Body of pancreas (tissue), 4 donors: Measurements from ENCODE around the gene IL22RA1. TPM values are rescaled to one million over a fixed set of nuclear protein-coding genes. Genes with fewer than 3 reads are reported as not detected.

Source experiments
- ATAC-seq: fragments of 150-250 bp; one replicate; pipeline ENCODE4 v1.9.1; 2016
- DNase-seq, 4 donors: peaks; one replicate each; pipeline ENCODE4 v3.0.0-alpha.2; 2019
- H3K27ac ChIP-seq, 4 donors: fragments of 200-600 bp; sonication (generic); 1 replicate in 3 of 4; 2 replicates in 1 of 4; pipeline versions ENCODE4 v1.5.1 to v1.6.1; 2016 to 2019; ENCODE audit warnings: mild to moderate bottlenecking in 1 of 4, mixed read lengths in 1 of 4, moderate library complexity in 1 of 4
- H3K27me3 ChIP-seq, 2 donors: fragments of 200-600 bp; sonication (generic); one replicate each; pipeline ENCODE4 v1.6.0; 2016; ENCODE audit warnings: mild to moderate bottlenecking in 1 of 2
- H3K36me3 ChIP-seq, 2 donors: fragments of 200-600 bp; sonication (generic); replicated peaks in 1 of 2; 2 replicates each; pipeline ENCODE4 v1.5.1; 2016; ENCODE audit warnings: low read depth in 2 of 2; ENCODE audit not compliant: insufficient read depth in 1 of 2
- H3K4me1 ChIP-seq: fragments of 200-600 bp; sonication (generic); one replicate; pipeline ENCODE4 v1.6.0; 2016
- H3K4me3 ChIP-seq, 2 donors: fragments of 200-600 bp; sonication (generic); 1 replicate in 1 of 2; 2 replicates in 1 of 2; pipeline ENCODE4 v1.5.1; 2016 to 2019
- H3K9me3 ChIP-seq, 3 donors: fragments of 200-600 bp; sonication (generic); 1 replicate in 2 of 3; 2 replicates in 1 of 3; pipeline ENCODE4 v1.5.1; 2016
- POLR2A ChIP-seq, 3 donors: fragments of 450-650 bp; IDR thresholded peaks; one replicate each; pipeline ENCODE4 v1.6.1; 2016; ENCODE audit warnings: antibody characterized with exemption in 3 of 3, mild to moderate bottlenecking in 2 of 3
- WGBS, 2 donors: methylation state at CpG; one replicate each; pipeline ENCODE4 v1.1.5; 2017; 5-methylcytosine and 5-hydroxymethylcytosine counted together
- intact Hi-C: fragments of 100-400 bp; cut with DNase I; formaldehyde crosslinking; loops from one replicate; pipeline ENCODE4 v1.15.1; 2023
- total RNA-seq, 2 donors: library from RNA; depleted of rRNA; stranded (reverse); fragments of >200 nt; gene quantifications; one replicate each; pipeline ENCODE4 v1.1.0, GENCODE V29; 2016
- TF ChIP-seq, protein P1 (sequence below), 7 experiments: fragments of 450-650 bp in 4 of 7; fragments of 200-600 bp in 3 of 7; sonication (generic) in 3 of 7; IDR thresholded peaks; one replicate each; pipeline ENCODE4 v1.5.1; 2016 to 2019; ENCODE audit warnings: antibody characterized with exemption in 7 of 7

The IL22RA1 gene, protein sequence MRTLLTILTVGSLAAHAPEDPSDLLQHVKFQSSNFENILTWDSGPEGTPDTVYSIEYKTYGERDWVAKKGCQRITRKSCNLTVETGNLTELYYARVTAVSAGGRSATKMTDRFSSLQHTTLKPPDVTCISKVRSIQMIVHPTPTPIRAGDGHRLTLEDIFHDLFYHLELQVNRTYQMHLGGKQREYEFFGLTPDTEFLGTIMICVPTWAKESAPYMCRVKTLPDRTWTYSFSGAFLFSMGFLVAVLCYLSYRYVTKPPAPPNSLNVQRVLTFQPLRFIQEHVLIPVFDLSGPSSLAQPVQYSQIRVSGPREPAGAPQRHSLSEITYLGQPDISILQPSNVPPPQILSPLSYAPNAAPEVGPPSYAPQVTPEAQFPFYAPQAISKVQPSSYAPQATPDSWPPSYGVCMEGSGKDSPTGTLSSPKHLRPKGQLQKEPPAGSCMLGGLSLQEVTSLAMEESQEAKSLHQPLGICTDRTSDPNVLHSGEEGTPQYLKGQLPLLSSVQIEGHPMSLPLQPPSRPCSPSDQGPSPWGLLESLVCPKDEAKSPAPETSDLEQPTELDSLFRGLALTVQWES
- 100 to 1,000 TPM in 1 of 2 donors, 10 to 100 TPM in 1; 49.1 to 133 TPM for total RNA-seq

DNA sequence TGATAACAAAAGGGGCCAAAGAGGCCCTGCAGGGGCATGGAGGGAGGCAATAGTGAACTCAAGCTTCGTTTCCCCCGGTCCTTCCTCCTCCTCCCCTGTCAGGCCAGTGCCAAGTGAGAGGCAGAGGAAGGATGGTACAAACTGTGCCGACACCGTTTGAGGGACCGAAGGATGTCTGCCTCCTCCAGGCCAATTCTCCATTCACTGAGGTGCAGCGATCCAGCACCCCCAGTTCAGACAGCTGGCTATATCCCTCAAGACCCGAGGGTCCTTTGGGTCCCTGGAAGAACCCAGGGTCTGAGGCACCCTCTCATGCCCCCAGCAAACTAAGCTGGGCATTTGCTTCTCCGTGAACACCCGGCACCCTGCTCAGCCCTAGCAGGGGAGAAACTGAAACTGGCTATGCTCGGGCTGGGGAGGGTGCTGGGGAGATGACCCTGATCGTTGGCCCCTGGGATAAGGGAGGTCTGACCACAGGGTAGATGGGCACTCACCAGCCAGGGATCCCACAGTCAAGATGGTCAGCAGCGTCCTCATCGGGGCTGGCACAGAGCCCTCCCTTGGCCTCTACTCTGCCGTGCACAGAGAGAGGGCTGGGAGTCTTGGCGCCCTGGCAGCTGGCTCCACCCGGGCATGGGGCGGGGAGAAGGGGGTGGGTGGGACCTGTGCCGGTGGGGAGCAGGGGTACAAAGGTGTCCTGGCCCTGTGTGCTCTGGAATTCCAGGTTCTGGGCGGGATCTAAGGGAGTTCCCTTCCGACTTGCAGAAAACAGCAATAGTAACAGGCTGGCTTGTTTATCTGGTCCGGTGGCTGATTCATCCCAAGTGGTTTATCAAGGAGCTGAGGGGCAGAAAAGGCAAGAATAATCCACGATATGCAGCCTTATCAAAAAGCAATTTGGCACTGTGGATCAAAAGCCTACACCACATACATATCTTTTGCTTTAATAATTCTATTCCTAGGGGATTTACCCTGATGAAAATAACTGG lies at the start of gene IL22RA1:
TSS of gene IL22RA1 (minus strand) at position 595 of the 989 bp plus-strand sequence. CDS start at position 537, 58 bp downstream.
- Histone ChIP-seq H3K9me3 (no peaks in the 10 kb centered on the region), H3K4me1 (peaks cover 39% of the 10 kb centered on the region), H3K36me3 (no peaks in the 10 kb centered on the region), H3K27ac (peak within 1 kb of the TSS; percentile 93 to 96 (median 94)), H3K27me3 (no peaks in the 10 kb centered on the region), H3K4me3 (peak within 1 kb of the TSS; percentile 44)
- intact Hi-C loops: no loop called here
- TF ChIP-seq POLR2A (IDR thresholded peaks at IDR 0.05): peak; percentile 73 to 88 (median 82)
- TF ChIP-seq, protein P1, sequence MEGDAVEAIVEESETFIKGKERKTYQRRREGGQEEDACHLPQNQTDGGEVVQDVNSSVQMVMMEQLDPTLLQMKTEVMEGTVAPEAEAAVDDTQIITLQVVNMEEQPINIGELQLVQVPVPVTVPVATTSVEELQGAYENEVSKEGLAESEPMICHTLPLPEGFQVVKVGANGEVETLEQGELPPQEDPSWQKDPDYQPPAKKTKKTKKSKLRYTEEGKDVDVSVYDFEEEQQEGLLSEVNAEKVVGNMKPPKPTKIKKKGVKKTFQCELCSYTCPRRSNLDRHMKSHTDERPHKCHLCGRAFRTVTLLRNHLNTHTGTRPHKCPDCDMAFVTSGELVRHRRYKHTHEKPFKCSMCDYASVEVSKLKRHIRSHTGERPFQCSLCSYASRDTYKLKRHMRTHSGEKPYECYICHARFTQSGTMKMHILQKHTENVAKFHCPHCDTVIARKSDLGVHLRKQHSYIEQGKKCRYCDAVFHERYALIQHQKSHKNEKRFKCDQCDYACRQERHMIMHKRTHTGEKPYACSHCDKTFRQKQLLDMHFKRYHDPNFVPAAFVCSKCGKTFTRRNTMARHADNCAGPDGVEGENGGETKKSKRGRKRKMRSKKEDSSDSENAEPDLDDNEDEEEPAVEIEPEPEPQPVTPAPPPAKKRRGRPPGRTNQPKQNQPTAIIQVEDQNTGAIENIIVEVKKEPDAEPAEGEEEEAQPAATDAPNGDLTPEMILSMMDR (IDR thresholded peaks at IDR 0.05): no peak
- peak; percentile 81 for ATAC-seq
- 12 to 21% methylated on average over 10 to 21 of the region's 22 CpGs for WGBS, 2 donors
- peak; percentile 87 to 94 (median 92) for DNase-seq

DNA sequence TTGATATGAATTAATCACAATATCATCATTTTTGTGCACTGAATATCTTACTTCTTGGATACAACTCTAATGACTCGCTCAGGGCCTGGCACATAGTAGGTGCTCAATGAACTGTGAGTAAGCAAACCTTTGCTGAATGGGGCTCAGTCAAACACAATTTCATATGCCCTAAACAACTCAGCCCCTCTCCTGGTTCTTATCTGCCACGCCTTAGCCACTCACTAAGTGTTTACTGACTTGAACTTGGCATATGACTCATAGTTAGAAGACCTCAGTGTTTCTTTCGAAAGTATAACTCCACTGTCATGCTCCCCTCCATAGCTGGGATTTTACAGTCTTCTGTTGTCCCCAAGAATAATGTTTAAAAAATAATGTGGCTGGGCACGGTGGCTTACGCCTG lies 48.9 kb upstream of the IL22RA1 start:
- Histone ChIP-seq H3K4me1 (peaks cover 6% of the 10 kb centered on the region), H3K4me3 (no peak overlapping the region), H3K27me3 (no peaks in the 10 kb centered on the region), H3K27ac (no peak overlapping the region), H3K9me3 (no peaks in the 10 kb centered on the region), H3K36me3 (no peaks in the 10 kb centered on the region)
- ATAC-seq (no peak), DNase-seq (no peak)
- 61 to 73% methylated on average over 5 of the region's 5 CpGs for WGBS, 2 donors
- TF ChIP-seq, protein P1 (IDR thresholded peaks at IDR 0.05): no peak
- no peak for TF ChIP-seq POLR2A (IDR thresholded peaks at IDR 0.05)
- intact Hi-C loops: no loop called here

DNA sequence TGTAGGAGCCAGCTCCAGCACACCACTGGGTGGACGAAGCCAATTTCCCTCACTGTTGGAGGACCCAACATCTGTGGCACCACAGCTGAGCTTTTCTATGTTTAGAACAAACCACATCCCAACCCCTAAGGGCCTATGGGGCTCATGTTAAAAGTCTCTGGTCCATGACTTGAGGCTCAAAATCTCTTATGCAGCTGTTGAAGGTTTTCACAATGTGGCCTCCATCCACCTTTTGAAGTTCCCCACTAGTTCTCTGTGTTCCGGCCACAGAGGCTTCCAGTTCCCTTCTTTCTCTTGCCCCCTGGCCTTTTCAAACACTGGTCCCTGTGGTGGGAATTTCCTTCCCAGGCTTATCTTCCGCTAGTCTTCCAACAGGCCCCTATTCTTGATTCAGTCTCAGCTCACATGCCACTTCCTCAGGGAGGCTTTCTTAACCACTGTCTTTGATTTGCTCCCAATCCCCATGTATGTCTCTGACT lies 48.1 kb upstream of the IL22RA1 start:
- no peak overlapping the region for H3K4me3 ChIP-seq
- DNase-seq: no peak
- H3K27ac ChIP-seq: no peak overlapping the region
- no peaks in the 10 kb centered on the region for H3K27me3 ChIP-seq
- no peak for ATAC-seq
- WGBS, 2 donors: 82 to 87% methylated on average over 3 of the region's 3 CpGs
- H3K4me1 ChIP-seq: peaks cover 9% of the 10 kb centered on the region
- H3K36me3 ChIP-seq: no peaks in the 10 kb centered on the region
- intact Hi-C loops: no loop called here
- TF ChIP-seq, protein P1 (IDR thresholded peaks at IDR 0.05): no peak
- no peak for TF ChIP-seq POLR2A (IDR thresholded peaks at IDR 0.05)
- no peaks in the 10 kb centered on the region for H3K9me3 ChIP-seq

DNA sequence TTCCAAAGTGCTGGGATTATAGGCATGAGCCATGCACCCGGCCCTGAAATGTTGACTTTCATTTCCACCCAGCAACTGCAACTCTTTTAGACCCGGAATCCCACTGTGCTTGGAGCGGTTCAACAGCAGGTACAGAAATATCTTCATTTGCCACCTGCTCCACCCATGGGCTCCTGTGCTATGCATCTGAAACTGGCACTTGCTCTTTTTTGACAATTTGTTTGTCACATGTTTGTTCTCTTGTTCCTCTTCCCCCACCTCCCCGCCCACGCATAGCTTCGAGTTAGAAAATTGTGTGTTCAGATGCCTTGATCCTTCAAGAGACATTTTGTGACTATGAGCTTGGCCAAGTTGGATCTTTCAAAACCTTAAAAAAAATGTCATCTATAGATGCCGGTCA lies 46.6 kb upstream of the IL22RA1 start:
- peak in 1 of 4 donors; percentile 28 for DNase-seq
- no peak for ATAC-seq

More for the DNA sequence above, 46.6 kb upstream of the IL22RA1 start:
- Histone ChIP-seq H3K9me3 (no peaks in the 10 kb centered on the region), H3K4me3 (no peak overlapping the region), H3K36me3 (no peaks in the 10 kb centered on the region), H3K4me1 (peaks cover 17% of the 10 kb centered on the region), H3K27me3 (no peaks in the 10 kb centered on the region), H3K27ac (peak overlapping the region in 1 of 4 donors; percentile 22)
- TF ChIP-seq, protein P1 (IDR thresholded peaks at IDR 0.05): no peak
- no peak for TF ChIP-seq POLR2A (IDR thresholded peaks at IDR 0.05)
- WGBS, 2 donors: 74 to 91% methylated on average over 7 of the region's 7 CpGs
- intact Hi-C loops: no loop called here
